Activated T-helper 17 cell treated with anti-CD3 and anti-CD28 coated beads, Interleukin-2, amount 50 U/mL, for 72 hours (primary cell): Measurements from ENCODE around the gene SNTB2. TPM values are rescaled to one million over a fixed set of nuclear protein-coding genes. Genes with fewer than 3 reads are reported as not detected.

Experiments used
- ATAC-seq: fragments of 150-1000 bp; cut with Tn5 transposase; replicated peaks from 2 replicates; pipeline ENCODE4 v1.10.0; 2021; ENCODE audit warnings: mild to moderate bottlenecking, moderate library complexity
- H3K27ac Mint-ChIP-seq: one replicate; pipeline ENCODE4 v1.8.0; 2022; ENCODE audit warnings: mixed read lengths
- H3K27me3 Mint-ChIP-seq: one replicate; pipeline ENCODE4 v1.8.0; 2022; ENCODE audit warnings: mixed read lengths
- H3K36me3 Mint-ChIP-seq: one replicate; pipeline ENCODE4 v1.8.0; 2022; ENCODE audit warnings: low read depth, mild to moderate bottlenecking, mixed read lengths
- H3K4me1 Mint-ChIP-seq: one replicate; pipeline ENCODE4 v1.8.0; 2022; ENCODE audit warnings: mixed read lengths
- H3K4me3 Mint-ChIP-seq: one replicate; pipeline ENCODE4 v1.8.0; 2022; ENCODE audit warnings: mild to moderate bottlenecking, mixed read lengths
- H3K9me3 Mint-ChIP-seq: one replicate; pipeline ENCODE4 v1.8.0; 2022; ENCODE audit warnings: mixed read lengths
- total RNA-seq, 2 donors: library from RNA; stranded (reverse); gene quantifications; one replicate each; pipeline ENCODE4 v1.2.3, GENCODE V29; 2022

The SNTB2 gene
- total RNA-seq, 2 donors from 2014 or later, result 21.0 to 22.9 TPM

DNA sequence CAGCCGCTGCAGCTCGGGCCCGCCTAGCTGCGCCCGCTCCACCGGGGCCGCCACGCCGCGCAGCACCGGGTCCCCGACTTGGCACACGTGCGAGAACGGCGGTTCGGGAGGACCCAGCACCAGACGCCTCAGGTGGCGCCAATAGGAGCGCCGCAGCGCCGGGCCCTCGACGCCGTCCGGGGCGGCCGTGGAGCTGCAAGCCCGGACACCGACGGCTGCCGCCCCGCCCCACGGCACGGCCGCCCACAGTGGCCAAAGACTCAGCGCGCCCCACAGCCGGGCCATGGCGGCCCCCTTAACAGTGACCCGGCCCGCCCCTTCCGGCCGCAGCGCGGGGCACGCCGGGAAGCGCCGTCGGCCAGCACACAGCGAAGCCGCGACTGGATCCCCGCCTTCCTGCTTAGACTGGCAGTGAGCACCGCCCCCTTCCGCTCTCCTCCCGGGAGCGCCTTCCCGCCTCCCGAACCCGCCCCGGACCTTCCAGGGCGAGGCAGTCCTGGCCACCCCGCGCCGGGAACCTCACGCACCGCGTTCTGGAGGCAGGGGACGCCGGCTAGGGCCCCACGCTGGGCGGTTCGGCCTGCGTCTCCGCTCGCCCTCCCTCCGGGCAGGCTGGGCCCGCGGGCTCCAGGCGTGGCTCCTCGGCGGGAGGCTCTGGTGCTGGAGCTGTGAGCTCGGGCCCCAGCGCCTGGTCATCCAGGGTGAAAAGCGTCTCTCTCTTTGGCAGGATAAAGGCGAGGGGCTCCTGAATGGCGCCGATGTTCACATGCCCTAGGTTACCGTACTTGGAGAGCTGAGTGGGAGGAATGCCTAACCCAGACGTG, 143.5 kb downstream of the SNTB2 start, which contains the start of gene PDF:
TSS of gene PDF (minus strand) at position 303 of the 824 bp plus-strand sequence. CDS start at position 285, 18 bp downstream.
- peaks cover 23% of the 10 kb centered on the region for H3K4me1 Mint-ChIP-seq
- ATAC-seq, result peak; percentile 97
- peaks cover 89% of the 10 kb centered on the region for H3K36me3 Mint-ChIP-seq
- H3K4me3 Mint-ChIP-seq, result peak within 1 kb of the TSS; percentile 84
- H3K27ac Mint-ChIP-seq, result peak within 1 kb of the TSS; percentile 79
- no peaks in the 10 kb centered on the region for H3K9me3 Mint-ChIP-seq
- H3K27me3 Mint-ChIP-seq, result no peaks in the 10 kb centered on the region

- no peaks in the 10 kb centered on the region for H3K27me3 Mint-ChIP-seq
- ATAC-seq, result no peak
Measured at GRCh38 chr16:69334696-69335095, 147.7 kb downstream of the SNTB2 start.

GRCh38 chr16:69338557-69339288, 151.8 kb downstream of the SNTB2 start:
- Mint-ChIP-seq H3K36me3 (peaks cover 85% of the 10 kb centered on the region), H3K4me1 (peaks cover 28% of the 10 kb centered on the region), H3K27ac (peak overlapping the region; percentile 100)

More at GRCh38 chr16:69334696-69335095, 147.7 kb downstream of the SNTB2 start:
- Mint-ChIP-seq H3K4me1 (peaks cover 15% of the 10 kb centered on the region), H3K36me3 (peaks cover 75% of the 10 kb centered on the region), H3K4me3 (no peak overlapping the region), H3K27ac (no peak overlapping the region), H3K9me3 (no peaks in the 10 kb centered on the region)

GRCh38 chr16:69339289-69340094, 152.5 kb downstream of the SNTB2 start, which contains the start of the genes COG8 and NIP7:
TSS of gene COG8 (minus strand) at chr16:69339564. CDS start at chr16:69339552, 12 bp downstream.
TSS of gene NIP7 (plus strand) at chr16:69339772. CDS start at chr16:69339830, 58 bp downstream.
- Mint-ChIP-seq H3K4me3 (peak within 1 kb of the TSS; percentile 100), H3K4me1 (peaks cover 28% of the 10 kb centered on the region), H3K27me3 (no peaks in the 10 kb centered on the region), H3K27ac (peak within 1 kb of the TSS; percentile 100), H3K36me3 (peaks cover 85% of the 10 kb centered on the region), H3K9me3 (no peaks in the 10 kb centered on the region)
- peak; percentile 92 for ATAC-seq

More at GRCh38 chr16:69338557-69339288, 151.8 kb downstream of the SNTB2 start:
- Mint-ChIP-seq H3K27me3 (no peaks in the 10 kb centered on the region), H3K4me3 (peak overlapping the region; percentile 100), H3K9me3 (no peaks in the 10 kb centered on the region)
- ATAC-seq, result no peak

DNA sequence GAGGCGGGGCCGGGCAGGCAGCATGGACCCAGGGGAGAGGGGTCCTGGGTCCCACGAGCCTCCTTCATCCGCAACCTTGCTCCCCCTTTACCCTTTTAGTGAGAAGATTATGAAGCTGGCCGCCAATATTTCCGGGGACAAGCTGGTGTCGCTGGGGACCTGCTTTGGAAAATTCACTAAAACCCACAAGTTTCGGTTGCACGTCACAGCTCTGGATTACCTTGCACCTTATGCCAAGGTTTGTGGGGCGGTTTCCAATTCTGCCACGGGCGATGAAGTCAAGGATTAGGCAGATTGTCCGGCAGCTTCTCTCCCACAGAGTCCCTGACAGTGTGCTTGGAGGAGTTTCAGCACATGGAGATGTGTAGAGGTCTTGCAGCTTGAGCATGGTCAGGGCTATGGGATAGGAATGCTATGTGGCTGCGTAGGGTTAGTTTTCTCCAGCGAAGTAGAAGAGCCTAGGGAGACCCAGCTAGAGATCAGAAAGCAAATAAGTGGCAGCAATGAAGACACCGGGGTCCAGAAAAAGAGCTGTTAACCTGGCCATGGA, 153.2 kb downstream of the SNTB2 start:
- no peaks in the 10 kb centered on the region for H3K27me3 Mint-ChIP-seq
- H3K9me3 Mint-ChIP-seq, result no peaks in the 10 kb centered on the region
- peaks cover 28% of the 10 kb centered on the region for H3K4me1 Mint-ChIP-seq
- H3K27ac Mint-ChIP-seq, result peak overlapping the region; percentile 100
- peaks cover 85% of the 10 kb centered on the region for H3K36me3 Mint-ChIP-seq
- peak; percentile 4 for ATAC-seq
- peak overlapping the region; percentile 100 for H3K4me3 Mint-ChIP-seq

DNA sequence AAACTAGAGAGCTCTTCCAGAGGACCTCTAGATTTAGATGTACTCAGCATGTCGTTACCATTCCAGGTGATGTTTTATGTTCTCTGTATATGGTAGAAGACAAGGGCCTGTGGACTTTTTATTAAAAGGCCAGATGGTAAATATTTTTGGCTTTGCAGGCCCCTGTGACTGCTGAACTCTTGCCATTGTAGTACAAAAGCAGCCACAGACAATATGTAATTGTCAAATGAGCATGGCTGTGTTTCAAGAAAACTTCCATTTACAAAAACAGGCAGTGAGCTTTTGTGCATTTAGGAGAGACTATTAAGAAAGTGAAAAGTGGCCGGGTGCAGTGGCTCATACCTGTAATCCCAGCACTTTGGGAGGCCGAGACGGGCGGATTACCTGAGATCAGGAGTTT, 157.2 kb downstream of the SNTB2 start:
- Mint-ChIP-seq H3K27ac (no peak overlapping the region), H3K4me3 (no peak overlapping the region), H3K36me3 (peaks cover 71% of the 10 kb centered on the region), H3K4me1 (peaks cover 17% of the 10 kb centered on the region), H3K27me3 (no peaks in the 10 kb centered on the region), H3K9me3 (no peaks in the 10 kb centered on the region)
- no peak for ATAC-seq

DNA sequence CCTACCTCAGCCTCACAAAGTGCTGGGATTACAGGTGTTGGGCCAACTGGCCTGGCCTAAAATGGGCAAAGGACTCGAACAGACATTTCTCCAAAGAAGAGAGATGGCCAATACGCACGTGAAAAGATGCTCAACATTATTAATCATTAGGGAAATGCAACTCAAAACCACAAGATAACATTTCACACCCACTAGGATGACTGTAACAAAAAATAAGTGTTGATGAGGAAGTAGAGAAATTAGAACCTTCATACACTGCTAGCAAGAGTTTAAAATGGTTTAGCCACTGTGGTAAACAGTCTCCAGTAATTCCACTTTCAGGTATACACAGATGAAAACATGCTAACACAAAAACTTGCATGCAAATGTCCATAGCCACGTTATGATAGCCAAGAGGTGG, 159.0 kb downstream of the SNTB2 start:
- ATAC-seq, result peak; percentile 43
- H3K27ac Mint-ChIP-seq, result peak overlapping the region; percentile 52
- H3K4me3 Mint-ChIP-seq, result no peak overlapping the region
- no peaks in the 10 kb centered on the region for H3K9me3 Mint-ChIP-seq
- no peaks in the 10 kb centered on the region for H3K27me3 Mint-ChIP-seq
- H3K36me3 Mint-ChIP-seq, result peaks cover 67% of the 10 kb centered on the region
- H3K4me1 Mint-ChIP-seq, result peaks cover 12% of the 10 kb centered on the region

GRCh38 chr16:69346683-69347082, 159.7 kb downstream of the SNTB2 start:
- H3K36me3 Mint-ChIP-seq, result peaks cover 67% of the 10 kb centered on the region
- no peak overlapping the region for H3K4me3 Mint-ChIP-seq
- no peak for ATAC-seq
- peak overlapping the region; percentile 46 for H3K27ac Mint-ChIP-seq
- H3K27me3 Mint-ChIP-seq, result no peaks in the 10 kb centered on the region
- peaks cover 5% of the 10 kb centered on the region for H3K4me1 Mint-ChIP-seq
- H3K9me3 Mint-ChIP-seq, result no peaks in the 10 kb centered on the region

GRCh38 chr16:69348222-69348621, 161.3 kb downstream of the SNTB2 start:
- no peak overlapping the region for H3K27ac Mint-ChIP-seq
- H3K9me3 Mint-ChIP-seq, result no peaks in the 10 kb centered on the region
- peaks cover 4% of the 10 kb centered on the region for H3K4me1 Mint-ChIP-seq
- H3K27me3 Mint-ChIP-seq, result no peaks in the 10 kb centered on the region
- no peak for ATAC-seq
- no peak overlapping the region for H3K4me3 Mint-ChIP-seq
- H3K36me3 Mint-ChIP-seq, result peaks cover 67% of the 10 kb centered on the region

- no peak for ATAC-seq
- Mint-ChIP-seq H3K4me3 (no peak overlapping the region), H3K27ac (no peak overlapping the region), H3K27me3 (no peaks in the 10 kb centered on the region), H3K36me3 (peaks cover 58% of the 10 kb centered on the region), H3K9me3 (no peaks in the 10 kb centered on the region), H3K4me1 (peaks cover 4% of the 10 kb centered on the region)
Measured at GRCh38 chr16:69349536-69349935, 162.6 kb downstream of the SNTB2 start.

GRCh38 chr16:69350536-69351133, 163.7 kb downstream of the SNTB2 start:
- Mint-ChIP-seq H3K9me3 (no peaks in the 10 kb centered on the region), H3K4me1 (peaks cover 7% of the 10 kb centered on the region), H3K27me3 (no peaks in the 10 kb centered on the region), H3K27ac (no peak overlapping the region), H3K4me3 (no peak overlapping the region), H3K36me3 (peaks cover 50% of the 10 kb centered on the region)
- no peak for ATAC-seq

- Mint-ChIP-seq H3K4me1 (peaks cover 8% of the 10 kb centered on the region), H3K27me3 (no peaks in the 10 kb centered on the region), H3K36me3 (peaks cover 50% of the 10 kb centered on the region), H3K4me3 (no peak within 1 kb of the TSS), H3K9me3 (no peaks in the 10 kb centered on the region), H3K27ac (peak within 1 kb of the TSS; percentile 29)
- ATAC-seq, result no peak
Measured at GRCh38 chr16:69351309-69352027, 164.5 kb downstream of the SNTB2 start, which contains the start of gene TMED6. TSS of gene TMED6 (minus strand) at chr16:69351786. CDS start at chr16:69351753, 33 bp downstream.
